ENCODE data around the gene PHF1. TPM values are rescaled to one million over a fixed set of nuclear protein-coding genes. Genes with fewer than 3 reads are reported as not detected.

PHF1 gene
- total and polyA plus RNA-seq, 2 of the 13 experiments (the other 11 are each of a cell fraction or from before 2014, with no cell fraction given): 25.4 to 61.9 TPM

- TF ChIP-seq ZNF576 (CRISPR knock-in tag; IDR thresholded peaks at IDR 0.05) (no peak), JUND (CRISPR knock-in tag; IDR thresholded peaks at IDR 0.05) (no peak), SIN3A (IDR thresholded peaks at IDR 0.05; ENCODE audit: borderline replicate concordance, low read depth, low read length) (0 out of 2 replicates have a peak, but pooled peaks have one; percentile 54), ZNF557 (CRISPR knock-in tag; IDR thresholded peaks at IDR 0.05) (no peak), ZNF101 (CRISPR knock-in tag; IDR thresholded peaks at IDR 0.05; ENCODE audit: borderline replicate concordance, low read depth) (0 out of 2 replicates have a peak, but pooled peaks have one; percentile 35), HHEX (CRISPR knock-in tag; IDR thresholded peaks at IDR 0.05) (no peak), MXD1 (CRISPR knock-in tag; IDR thresholded peaks at IDR 0.05) (no peak), ZBTB38 (CRISPR knock-in tag; IDR thresholded peaks at IDR 0.05) (no peak), TCF12 (IDR thresholded peaks at IDR 0.05) (no peak), TCF12 (CRISPR knock-in tag; IDR thresholded peaks at IDR 0.05) (no peak), ZNF816 (CRISPR knock-in tag; IDR thresholded peaks at IDR 0.05; ENCODE audit: borderline replicate concordance) (no peak), ZNF891 (CRISPR knock-in tag; IDR thresholded peaks at IDR 0.05) (no peak), RBAK (CRISPR knock-in tag; IDR thresholded peaks at IDR 0.05) (0 out of 2 replicates have a peak, but pooled peaks have one; percentile 40)
- TF ChIP-seq, protein P1, sequence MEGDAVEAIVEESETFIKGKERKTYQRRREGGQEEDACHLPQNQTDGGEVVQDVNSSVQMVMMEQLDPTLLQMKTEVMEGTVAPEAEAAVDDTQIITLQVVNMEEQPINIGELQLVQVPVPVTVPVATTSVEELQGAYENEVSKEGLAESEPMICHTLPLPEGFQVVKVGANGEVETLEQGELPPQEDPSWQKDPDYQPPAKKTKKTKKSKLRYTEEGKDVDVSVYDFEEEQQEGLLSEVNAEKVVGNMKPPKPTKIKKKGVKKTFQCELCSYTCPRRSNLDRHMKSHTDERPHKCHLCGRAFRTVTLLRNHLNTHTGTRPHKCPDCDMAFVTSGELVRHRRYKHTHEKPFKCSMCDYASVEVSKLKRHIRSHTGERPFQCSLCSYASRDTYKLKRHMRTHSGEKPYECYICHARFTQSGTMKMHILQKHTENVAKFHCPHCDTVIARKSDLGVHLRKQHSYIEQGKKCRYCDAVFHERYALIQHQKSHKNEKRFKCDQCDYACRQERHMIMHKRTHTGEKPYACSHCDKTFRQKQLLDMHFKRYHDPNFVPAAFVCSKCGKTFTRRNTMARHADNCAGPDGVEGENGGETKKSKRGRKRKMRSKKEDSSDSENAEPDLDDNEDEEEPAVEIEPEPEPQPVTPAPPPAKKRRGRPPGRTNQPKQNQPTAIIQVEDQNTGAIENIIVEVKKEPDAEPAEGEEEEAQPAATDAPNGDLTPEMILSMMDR (CRISPR knock-in tag; IDR thresholded peaks at IDR 0.05): no peak
- TF ChIP-seq, protein P2, sequence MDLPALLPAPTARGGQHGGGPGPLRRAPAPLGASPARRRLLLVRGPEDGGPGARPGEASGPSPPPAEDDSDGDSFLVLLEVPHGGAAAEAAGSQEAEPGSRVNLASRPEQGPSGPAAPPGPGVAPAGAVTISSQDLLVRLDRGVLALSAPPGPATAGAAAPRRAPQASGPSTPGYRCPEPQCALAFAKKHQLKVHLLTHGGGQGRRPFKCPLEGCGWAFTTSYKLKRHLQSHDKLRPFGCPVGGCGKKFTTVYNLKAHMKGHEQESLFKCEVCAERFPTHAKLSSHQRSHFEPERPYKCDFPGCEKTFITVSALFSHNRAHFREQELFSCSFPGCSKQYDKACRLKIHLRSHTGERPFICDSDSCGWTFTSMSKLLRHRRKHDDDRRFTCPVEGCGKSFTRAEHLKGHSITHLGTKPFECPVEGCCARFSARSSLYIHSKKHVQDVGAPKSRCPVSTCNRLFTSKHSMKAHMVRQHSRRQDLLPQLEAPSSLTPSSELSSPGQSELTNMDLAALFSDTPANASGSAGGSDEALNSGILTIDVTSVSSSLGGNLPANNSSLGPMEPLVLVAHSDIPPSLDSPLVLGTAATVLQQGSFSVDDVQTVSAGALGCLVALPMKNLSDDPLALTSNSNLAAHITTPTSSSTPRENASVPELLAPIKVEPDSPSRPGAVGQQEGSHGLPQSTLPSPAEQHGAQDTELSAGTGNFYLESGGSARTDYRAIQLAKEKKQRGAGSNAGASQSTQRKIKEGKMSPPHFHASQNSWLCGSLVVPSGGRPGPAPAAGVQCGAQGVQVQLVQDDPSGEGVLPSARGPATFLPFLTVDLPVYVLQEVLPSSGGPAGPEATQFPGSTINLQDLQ (CRISPR knock-in tag; IDR thresholded peaks at IDR 0.05): no peak
- TF ChIP-seq, protein P3, sequence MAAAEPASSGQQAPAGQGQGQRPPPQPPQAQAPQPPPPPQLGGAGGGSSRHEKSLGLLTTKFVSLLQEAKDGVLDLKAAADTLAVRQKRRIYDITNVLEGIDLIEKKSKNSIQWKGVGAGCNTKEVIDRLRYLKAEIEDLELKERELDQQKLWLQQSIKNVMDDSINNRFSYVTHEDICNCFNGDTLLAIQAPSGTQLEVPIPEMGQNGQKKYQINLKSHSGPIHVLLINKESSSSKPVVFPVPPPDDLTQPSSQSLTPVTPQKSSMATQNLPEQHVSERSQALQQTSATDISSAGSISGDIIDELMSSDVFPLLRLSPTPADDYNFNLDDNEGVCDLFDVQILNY (CRISPR knock-in tag; conservative IDR thresholded peaks at IDR 0.05): no peak
- TF ChIP-seq, protein P4, sequence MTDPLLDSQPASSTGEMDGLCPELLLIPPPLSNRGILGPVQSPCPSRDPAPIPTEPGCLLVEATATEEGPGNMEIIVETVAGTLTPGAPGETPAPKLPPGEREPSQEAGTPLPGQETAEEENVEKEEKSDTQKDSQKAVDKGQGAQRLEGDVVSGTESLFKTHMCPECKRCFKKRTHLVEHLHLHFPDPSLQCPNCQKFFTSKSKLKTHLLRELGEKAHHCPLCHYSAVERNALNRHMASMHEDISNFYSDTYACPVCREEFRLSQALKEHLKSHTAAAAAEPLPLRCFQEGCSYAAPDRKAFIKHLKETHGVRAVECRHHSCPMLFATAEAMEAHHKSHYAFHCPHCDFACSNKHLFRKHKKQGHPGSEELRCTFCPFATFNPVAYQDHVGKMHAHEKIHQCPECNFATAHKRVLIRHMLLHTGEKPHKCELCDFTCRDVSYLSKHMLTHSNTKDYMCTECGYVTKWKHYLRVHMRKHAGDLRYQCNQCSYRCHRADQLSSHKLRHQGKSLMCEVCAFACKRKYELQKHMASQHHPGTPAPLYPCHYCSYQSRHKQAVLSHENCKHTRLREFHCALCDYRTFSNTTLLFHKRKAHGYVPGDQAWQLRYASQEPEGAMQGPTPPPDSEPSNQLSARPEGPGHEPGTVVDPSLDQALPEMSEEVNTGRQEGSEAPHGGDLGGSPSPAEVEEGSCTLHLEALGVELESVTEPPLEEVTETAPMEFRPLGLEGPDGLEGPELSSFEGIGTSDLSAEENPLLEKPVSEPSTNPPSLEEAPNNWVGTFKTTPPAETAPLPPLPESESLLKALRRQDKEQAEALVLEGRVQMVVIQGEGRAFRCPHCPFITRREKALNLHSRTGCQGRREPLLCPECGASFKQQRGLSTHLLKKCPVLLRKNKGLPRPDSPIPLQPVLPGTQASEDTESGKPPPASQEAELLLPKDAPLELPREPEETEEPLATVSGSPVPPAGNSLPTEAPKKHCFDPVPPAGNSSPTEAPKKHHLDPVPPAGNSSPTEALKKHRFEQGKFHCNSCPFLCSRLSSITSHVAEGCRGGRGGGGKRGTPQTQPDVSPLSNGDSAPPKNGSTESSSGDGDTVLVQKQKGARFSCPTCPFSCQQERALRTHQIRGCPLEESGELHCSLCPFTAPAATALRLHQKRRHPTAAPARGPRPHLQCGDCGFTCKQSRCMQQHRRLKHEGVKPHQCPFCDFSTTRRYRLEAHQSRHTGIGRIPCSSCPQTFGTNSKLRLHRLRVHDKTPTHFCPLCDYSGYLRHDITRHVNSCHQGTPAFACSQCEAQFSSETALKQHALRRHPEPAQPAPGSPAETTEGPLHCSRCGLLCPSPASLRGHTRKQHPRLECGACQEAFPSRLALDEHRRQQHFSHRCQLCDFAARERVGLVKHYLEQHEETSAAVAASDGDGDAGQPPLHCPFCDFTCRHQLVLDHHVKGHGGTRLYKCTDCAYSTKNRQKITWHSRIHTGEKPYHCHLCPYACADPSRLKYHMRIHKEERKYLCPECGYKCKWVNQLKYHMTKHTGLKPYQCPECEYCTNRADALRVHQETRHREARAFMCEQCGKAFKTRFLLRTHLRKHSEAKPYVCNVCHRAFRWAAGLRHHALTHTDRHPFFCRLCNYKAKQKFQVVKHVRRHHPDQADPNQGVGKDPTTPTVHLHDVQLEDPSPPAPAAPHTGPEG (CRISPR knock-in tag; IDR thresholded peaks at IDR 0.05): peak; percentile 46; the same call in 1 of the 2 replicates
These were observed 6.5 kb downstream of the PHF1 start (continued) for GRCh38 chr6:33417128-33417902.
